Common myeloid progenitor, CD34-positive (primary cell): Measurements from ENCODE around the gene RHOBTB1.

ENCODE experiments used
- CTCF ChIA-PET: fragments of 350-600 bp; sonication (Branson Sonifier 250); formaldehyde crosslinking; loops from one replicate; lab custom pipeline; 2021; ENCODE audit warnings: antibody characterized with exemption; lab: Charles Lee
- POLR2A ChIA-PET: fragments of 350-600 bp; sonication (Branson Sonifier 250); formaldehyde crosslinking; loops from one replicate; lab custom pipeline; 2021; ENCODE audit warnings: antibody characterized with exemption; lab: Charles Lee
- DNase-seq, 3 donors: peaks; one replicate each; pipeline versions ENCODE4 v3.0.0 to v3.0.0-alpha.2; 2013
- H3K27ac ChIP-seq, 2 experiments: 1 replicate in 1 of 2; 2 replicates in 1 of 2; pipeline ENCODE4 v1.7.0; 2013; ENCODE audit warnings: inconsistent platforms in 2 of 2, low read length in 2 of 2, mild to moderate bottlenecking in 2 of 2, low read depth in 1 of 2, moderate library complexity in 1 of 2; ENCODE audit not compliant: severe bottlenecking in 2 of 2, insufficient read depth in 1 of 2, poor library complexity in 1 of 2
- H3K27me3 ChIP-seq, 5 experiments: replicated peaks in 2 of 5; 1 replicate in 3 of 5; 2 replicates in 2 of 5; pipeline versions ENCODE4 v1.6.1 to v1.7.0; 2013; ENCODE audit warnings: low read length in 4 of 5, mild to moderate bottlenecking in 2 of 5, moderate library complexity in 2 of 5, inconsistent platforms in 1 of 5; ENCODE audit not compliant: insufficient read depth in 5 of 5, control insufficient read depth in 4 of 5
- H3K36me3 ChIP-seq, 4 experiments: 1 replicate in 2 of 4; 2 replicates in 2 of 4; pipeline versions ENCODE4 v1.6.1 to v1.7.0; 2013; ENCODE audit warnings: low read length in 3 of 4, control low read depth in 1 of 4, mild to moderate bottlenecking in 1 of 4; ENCODE audit not compliant: control insufficient read depth in 4 of 4, insufficient read depth in 4 of 4
- H3K4me1 ChIP-seq, 4 experiments: 1 replicate in 3 of 4; 2 replicates in 1 of 4; pipeline versions ENCODE4 v1.6.1 to v1.7.1; 2013; ENCODE audit warnings: low read length in 3 of 4, mild to moderate bottlenecking in 3 of 4, control low read depth in 1 of 4, inconsistent platforms in 1 of 4, moderate library complexity in 1 of 4; ENCODE audit not compliant: control insufficient read depth in 4 of 4, insufficient read depth in 4 of 4; ENCODE audit errors: control extremely low read depth in 1 of 4
- H3K4me3 ChIP-seq, 7 experiments: 1 replicate in 4 of 7; 2 replicates in 3 of 7; pipeline versions ENCODE4 v1.5.1 to v1.7.0; 2013; ENCODE audit warnings: mild to moderate bottlenecking in 7 of 7, low read length in 6 of 7, moderate library complexity in 6 of 7, inconsistent platforms in 2 of 7, low read depth in 2 of 7, control low read depth in 1 of 7; ENCODE audit not compliant: insufficient read depth in 4 of 7, control insufficient read depth in 1 of 7; ENCODE audit errors: extremely low read depth in 1 of 7
- H3K9me3 ChIP-seq, 5 experiments: 1 replicate in 4 of 5; 2 replicates in 1 of 5; pipeline versions ENCODE4 v1.6.1 to v1.7.1; 2013; ENCODE audit warnings: low read length in 4 of 5, mild to moderate bottlenecking in 2 of 5, inconsistent platforms in 1 of 5, low read depth in 1 of 5, moderate library complexity in 1 of 5; ENCODE audit not compliant: control insufficient read depth in 4 of 5, insufficient read depth in 2 of 5; ENCODE audit errors: control extremely low read depth in 1 of 5
- WGBS: methylation state at CpG from one replicate; pipeline ENCODE4 v1.1.5; 2013; ENCODE audit not compliant: insufficient coverage; 5-methylcytosine and 5-hydroxymethylcytosine counted together

Gene RHOBTB1

DNA sequence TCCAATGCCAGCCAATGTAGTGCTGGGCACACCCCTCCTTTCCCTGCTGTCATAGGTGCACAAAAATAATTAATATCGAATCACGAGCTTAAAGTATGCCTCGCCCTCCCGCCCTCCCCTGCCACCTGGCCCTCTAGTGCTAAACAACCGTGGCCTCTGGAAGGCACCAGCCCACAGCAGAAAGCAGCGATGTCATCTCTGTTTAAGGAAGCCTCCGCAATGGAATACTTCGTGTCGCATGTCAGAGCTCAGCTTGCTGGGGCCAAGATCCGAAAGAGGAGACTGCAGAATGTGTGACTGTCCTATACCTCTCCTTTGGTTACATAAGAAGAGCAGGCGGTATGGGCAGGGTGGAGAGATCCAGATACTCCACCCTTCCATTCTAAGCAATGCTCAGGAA, 71.5 kb downstream of the RHOBTB1 start:
- POLR2A ChIA-PET, result no interaction called here
- DNase-seq, result no peak
- H3K27me3 ChIP-seq, result no peaks in the 10 kb centered on the region
- H3K4me1 ChIP-seq, result no peaks in the 10 kb centered on the region
- H3K9me3 ChIP-seq, result no peaks in the 10 kb centered on the region
- no peak overlapping the region for H3K27ac ChIP-seq
- 94% methylated on average over 9 of the region's 11 CpGs for WGBS
- H3K36me3 ChIP-seq, result peaks cover 0 to 17% (median 5%) of the 10 kb centered on the region in 4 experiments
- H3K4me3 ChIP-seq, result no peak overlapping the region
- CTCF ChIA-PET, result interaction anchor here (0.8 to 3.0 kb wide), 2 partner anchors 10 to 55 kb away, joined by 3 to 11 read pairs; no protein-coding TSS in a partner anchor

DNA sequence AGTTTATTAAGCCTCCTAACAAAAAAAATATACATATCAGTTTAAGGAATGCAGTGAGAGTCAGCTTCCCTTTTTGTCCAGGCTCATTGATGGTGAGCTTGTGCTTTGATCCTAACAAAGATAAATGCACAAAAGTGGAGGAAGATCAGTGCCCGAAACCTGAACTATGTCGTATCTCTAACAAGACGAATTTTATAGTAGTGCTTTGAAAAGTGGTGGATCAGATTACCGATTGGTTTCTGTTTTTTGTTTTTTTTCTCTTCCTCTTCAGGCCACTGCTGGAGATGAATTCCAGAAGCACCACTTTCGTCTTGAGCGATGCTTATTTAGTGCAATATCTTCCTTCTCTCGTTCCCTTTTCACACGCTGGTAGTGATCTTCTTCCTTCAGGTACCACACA, 72.8 kb downstream of the RHOBTB1 start:
- 97% methylated on average over 7 of the region's 8 CpGs for WGBS
- CTCF ChIA-PET, result interaction anchor here (3.0 kb wide), 1 partner anchor 12 kb away, joined by 11 read pairs; no protein-coding TSS in a partner anchor
- H3K4me3 ChIP-seq, result no peak overlapping the region
- H3K27me3 ChIP-seq, result no peaks in the 10 kb centered on the region
- no peaks in the 10 kb centered on the region for H3K9me3 ChIP-seq
- H3K36me3 ChIP-seq, result peaks cover 0 to 17% (median 5%) of the 10 kb centered on the region in 4 experiments
- no peaks in the 10 kb centered on the region for H3K4me1 ChIP-seq
- no peak for DNase-seq
- POLR2A ChIA-PET, result no interaction called here
- H3K27ac ChIP-seq, result no peak overlapping the region

DNA sequence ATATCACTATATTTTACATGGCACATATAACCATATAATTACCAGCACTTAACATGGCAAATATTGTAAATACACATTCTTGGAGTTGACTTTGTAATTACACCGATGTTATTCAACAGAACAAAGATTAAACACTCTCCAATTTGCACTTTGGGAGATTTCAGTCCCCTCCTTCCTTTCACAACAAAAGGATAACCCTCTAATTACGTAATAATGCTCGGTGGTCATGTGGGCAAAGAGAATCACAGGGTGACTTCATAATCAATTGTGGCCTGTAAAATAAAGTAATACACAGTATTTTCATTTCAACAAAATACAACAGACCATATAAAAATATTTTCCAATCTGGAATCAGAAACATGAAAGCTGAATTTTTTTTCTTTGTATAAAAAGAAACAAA, 73.2 kb downstream of the RHOBTB1 start:
- no peak for DNase-seq
- no peaks in the 10 kb centered on the region for H3K27me3 ChIP-seq
- H3K36me3 ChIP-seq, result peaks cover 0 to 17% (median 4%) of the 10 kb centered on the region in 4 experiments
- POLR2A ChIA-PET, result no interaction called here
- H3K9me3 ChIP-seq, result no peaks in the 10 kb centered on the region
- WGBS, result 88% methylated on average over 1 of the region's 3 CpGs
- H3K4me3 ChIP-seq, result no peak overlapping the region
- H3K4me1 ChIP-seq, result no peaks in the 10 kb centered on the region
- CTCF ChIA-PET, result interaction anchor here (3.0 kb wide), 1 partner anchor 12 kb away, joined by 11 read pairs; no protein-coding TSS in a partner anchor
- H3K27ac ChIP-seq, result no peak overlapping the region

DNA sequence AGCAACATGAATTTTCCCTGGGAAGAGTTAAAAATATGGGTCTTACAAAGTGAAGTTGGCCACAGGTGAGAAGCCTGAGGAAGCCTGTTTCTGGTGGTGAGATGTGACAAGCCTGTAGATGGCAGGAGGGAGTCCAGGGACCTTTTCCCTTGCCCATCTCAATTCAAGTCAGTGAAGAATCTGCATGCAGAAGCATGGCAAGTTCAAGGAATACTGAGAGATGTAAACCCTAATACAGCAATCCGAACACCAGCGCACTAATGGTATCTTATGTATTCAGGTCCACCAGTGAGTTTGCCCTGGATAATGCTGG, 73.6 kb downstream of the RHOBTB1 start:
- Histone ChIP-seq H3K4me3 (no peak overlapping the region), H3K27me3 (no peaks in the 10 kb centered on the region), H3K9me3 (no peaks in the 10 kb centered on the region), H3K27ac (no peak overlapping the region), H3K4me1 (no peaks in the 10 kb centered on the region), H3K36me3 (peaks cover 0 to 17% (median 3%) of the 10 kb centered on the region in 4 experiments)
- DNase-seq, result peak in 1 of 3 donors; percentile 2
- ChIA-PET CTCF (interaction anchor here (1.7 kb wide), 1 partner anchor 13 kb away, joined by 4 read pairs; no protein-coding TSS in a partner anchor), POLR2A (no interaction called here)
- 100% methylated on average over 1 of the region's 2 CpGs for WGBS

DNA sequence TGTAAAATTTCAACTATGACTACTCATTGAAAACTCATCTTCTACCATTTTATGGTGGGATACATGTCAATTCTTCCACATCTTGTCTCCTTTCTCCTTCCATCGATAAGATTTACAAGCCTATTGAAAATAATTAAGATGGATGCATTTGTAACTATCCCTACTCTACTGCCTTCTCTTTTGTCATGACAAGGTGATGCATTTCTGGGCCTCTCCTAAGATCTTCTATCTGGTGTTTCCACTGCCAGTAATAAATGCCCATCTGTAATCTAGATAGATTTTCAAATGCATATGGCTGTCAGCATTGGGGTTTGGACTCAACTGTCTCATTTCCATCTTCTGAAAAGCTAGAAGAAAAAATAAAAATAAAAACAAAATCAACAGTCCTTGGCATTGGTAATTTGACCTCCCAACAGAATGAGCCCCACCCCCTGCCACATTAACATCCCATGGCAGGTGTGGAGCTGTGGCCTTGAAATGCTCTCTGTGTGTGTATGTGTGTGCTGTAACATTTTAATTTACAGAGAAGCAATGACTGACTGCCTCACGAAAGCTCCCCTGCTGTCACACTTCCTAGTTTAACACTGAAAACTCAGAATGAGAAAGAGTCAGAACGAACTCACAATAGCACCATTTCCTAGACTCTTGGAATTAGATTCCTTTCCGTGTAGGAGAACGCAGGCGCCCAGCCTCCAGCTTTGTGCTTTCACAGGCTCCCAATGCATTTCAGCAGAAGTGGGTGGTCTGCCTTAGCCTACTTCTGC, 74.2 kb downstream of the RHOBTB1 start:
- no peak overlapping the region for H3K4me3 ChIP-seq
- ChIA-PET POLR2A (no interaction called here), CTCF (interaction anchor here (1.7 to 2.1 kb wide), 2 partner anchors 14 to 91 kb away, joined by 4 to 6 read pairs; no protein-coding TSS in a partner anchor)
- no peak overlapping the region for H3K27ac ChIP-seq
- no peak for DNase-seq
- 100% methylated on average over 5 of the region's 6 CpGs for WGBS
- no peaks in the 10 kb centered on the region for H3K27me3 ChIP-seq
- H3K36me3 ChIP-seq, result peaks cover 0 to 17% (median 3%) of the 10 kb centered on the region in 4 experiments
- no peaks in the 10 kb centered on the region for H3K4me1 ChIP-seq
- no peaks in the 10 kb centered on the region for H3K9me3 ChIP-seq

DNA sequence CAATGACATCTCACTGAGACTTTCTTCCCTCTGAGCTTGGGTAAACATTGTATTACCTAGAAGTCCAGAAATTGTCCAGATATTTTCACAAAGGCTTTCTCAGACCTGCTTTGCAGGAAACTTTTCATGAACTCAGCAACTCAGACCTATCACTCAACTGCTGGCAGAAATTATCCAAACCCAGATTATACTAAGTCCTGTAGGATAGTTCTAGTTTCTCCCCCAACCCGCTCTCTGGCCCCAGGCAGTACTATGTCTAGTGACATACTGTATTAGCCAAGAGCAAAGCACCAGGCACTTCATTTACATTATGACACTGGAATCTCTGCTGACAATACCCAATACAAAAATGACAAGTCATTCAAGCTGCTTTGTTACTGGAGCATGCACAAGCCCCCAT, 75.0 kb downstream of the RHOBTB1 start:
- WGBS, result 100% methylated on average over 1 of the region's 1 CpG
- Histone ChIP-seq H3K27me3 (no peaks in the 10 kb centered on the region), H3K9me3 (no peaks in the 10 kb centered on the region), H3K4me1 (no peaks in the 10 kb centered on the region), H3K36me3 (peaks cover 0 to 9% (median 1%) of the 10 kb centered on the region in 4 experiments), H3K4me3 (no peak overlapping the region), H3K27ac (no peak overlapping the region)
- DNase-seq, result no peak
- CTCF ChIA-PET, result interaction anchor here (1.7 to 2.1 kb wide), 2 partner anchors 15 to 92 kb away, joined by 4 to 6 read pairs; no protein-coding TSS in a partner anchor
- POLR2A ChIA-PET, result no interaction called here

DNA sequence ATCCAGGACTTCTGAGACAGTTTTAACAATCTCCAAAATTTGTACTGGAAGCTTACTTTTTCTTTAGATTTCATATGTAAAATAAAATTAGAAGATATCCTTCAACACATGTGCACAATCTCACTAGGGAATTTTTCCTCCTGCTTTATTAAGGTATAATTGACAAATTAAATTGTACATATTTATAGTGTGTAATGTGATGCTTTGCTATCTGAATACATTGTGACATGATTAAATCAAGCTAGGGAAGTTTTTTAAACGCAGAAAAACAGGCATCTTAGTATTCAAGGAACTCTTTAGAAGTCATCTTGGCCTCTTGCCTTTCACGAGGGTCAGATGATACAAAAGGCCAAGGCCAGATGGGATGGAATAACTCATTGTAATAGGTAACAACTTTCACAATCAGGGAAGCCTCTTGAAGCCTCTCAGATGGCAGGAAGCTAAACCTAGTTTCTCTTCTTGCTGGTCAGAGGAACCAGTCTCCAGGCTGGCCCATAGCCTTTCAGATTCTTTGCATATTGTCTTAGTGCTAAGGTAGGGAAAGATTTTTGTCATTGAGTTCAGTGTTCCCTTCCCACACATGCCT, 78.7 kb downstream of the RHOBTB1 start:
- POLR2A ChIA-PET, result no interaction called here
- no peak for DNase-seq
- H3K4me3 ChIP-seq, result no peak overlapping the region
- H3K36me3 ChIP-seq, result no peaks in the 10 kb centered on the region
- CTCF ChIA-PET, result no interaction called here
- H3K9me3 ChIP-seq, result no peaks in the 10 kb centered on the region
- H3K27me3 ChIP-seq, result no peaks in the 10 kb centered on the region
- no peak overlapping the region for H3K27ac ChIP-seq
- no peaks in the 10 kb centered on the region for H3K4me1 ChIP-seq
- 93% methylated on average over 2 of the region's 2 CpGs for WGBS
